Hypothalamus (tissue), 51 donors: ENCODE results near the gene PIGZ.
"Not testable (repeated sequence)": the region's sequence is repeated elsewhere in the genome, so short reads cannot be mapped to it uniquely, and the experiment has no call there.

ENCODE experiments used
- DNase-seq, 51 donors: peaks; one replicate each; lab custom pipeline; 2025; lab: John Stamatoyannopoulos, UW

The PIGZ gene

DNA sequence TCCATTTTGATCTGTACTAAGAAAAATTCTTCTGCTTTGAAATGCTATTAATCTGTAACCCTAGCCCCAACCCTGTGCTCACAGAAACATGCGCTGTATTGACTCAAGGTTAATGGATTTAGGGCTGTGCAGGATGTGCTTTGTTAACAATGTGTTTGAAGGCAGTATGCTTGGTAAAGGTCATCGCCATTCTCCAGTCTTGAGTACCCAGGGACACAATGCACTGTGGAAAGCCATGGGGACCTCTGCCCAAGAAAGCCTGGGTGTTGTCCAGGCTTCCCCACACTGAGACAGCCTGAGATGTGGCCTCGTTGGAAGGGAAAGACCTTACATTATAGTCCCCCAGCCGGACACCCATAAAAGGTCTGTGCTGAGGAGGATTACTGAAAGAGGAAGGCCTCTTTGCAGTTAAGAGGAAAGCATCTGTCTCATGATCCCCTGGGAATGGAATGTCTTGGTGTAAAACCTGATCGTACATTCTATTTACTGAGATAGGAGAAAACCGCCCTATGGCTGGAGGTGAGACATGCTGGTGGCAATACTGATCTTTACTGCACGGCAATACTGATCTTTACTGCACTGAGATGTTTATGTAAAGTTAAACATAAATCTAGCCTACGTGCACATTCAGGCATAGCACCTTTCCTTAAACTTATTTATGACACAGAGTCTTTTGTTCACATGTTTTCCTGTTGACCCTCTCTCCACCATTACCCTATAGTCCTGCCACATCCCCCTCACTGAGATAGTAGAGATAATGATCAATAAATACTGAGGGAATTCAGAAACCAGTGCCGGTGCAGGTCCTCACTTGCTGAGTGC is 6.3 kb downstream of the PIGZ start:
- DNase-seq, result no peak

DNA sequence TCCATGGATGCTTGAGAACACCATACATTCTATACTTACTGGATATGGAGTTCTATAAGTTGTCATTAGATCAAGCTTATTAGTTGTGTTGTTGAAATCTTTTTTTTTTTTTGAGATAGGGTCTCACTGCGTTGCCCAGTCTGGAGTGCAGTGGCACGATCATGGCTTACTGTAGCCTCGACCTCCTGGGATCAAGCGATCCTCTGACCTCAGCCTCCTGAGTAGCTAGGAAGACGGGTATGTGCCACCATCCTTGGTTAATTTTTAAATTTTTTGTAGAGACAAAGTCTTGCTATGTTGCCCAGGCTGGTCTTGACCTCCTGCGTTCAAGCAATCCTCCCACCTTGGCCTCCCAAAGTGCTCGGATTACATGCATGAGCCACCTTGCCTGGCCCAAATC is 13.8 kb downstream of the PIGZ start:
- no peak for DNase-seq

DNA sequence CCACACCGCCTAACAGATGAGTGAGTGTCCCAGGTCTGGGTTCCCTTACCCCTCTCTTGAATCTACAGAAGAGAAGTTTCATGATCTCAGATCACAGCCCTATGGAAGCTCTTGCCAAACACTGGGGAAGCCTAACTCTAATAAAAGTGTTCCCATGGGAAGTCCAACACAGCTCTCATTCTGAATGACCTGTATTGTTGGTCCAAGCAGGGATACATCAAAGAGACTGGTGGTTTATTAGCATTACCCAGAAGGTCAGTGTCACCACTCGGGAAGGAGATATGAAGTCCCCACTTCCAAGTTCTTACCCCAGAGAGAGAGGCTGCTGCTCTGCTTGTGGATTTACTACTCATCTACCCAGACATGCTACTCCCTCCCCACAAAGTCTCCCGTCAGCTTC is 17.3 kb downstream of the PIGZ start:
- DNase-seq, result no peak

DNA sequence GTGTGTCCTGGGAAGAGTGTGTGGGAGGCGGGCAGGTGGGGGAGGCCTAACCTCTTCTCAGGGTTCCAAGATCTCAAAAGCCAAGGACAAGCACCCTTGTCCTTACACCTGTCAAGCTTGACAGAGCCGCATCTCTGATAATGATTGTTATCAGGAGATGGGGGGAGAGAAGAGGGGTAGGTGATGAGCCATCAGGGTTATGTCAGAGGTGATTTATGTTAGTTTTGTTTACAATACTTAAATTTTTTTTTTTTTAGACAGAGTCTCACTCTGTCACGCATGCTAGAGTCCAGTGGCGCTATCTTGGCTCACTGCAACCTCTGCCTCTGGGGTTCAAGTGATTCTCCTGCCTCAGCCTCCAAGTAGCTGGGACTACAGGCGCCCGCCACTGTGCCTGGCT is 18.9 kb downstream of the PIGZ start:
- no peak for DNase-seq

DNA sequence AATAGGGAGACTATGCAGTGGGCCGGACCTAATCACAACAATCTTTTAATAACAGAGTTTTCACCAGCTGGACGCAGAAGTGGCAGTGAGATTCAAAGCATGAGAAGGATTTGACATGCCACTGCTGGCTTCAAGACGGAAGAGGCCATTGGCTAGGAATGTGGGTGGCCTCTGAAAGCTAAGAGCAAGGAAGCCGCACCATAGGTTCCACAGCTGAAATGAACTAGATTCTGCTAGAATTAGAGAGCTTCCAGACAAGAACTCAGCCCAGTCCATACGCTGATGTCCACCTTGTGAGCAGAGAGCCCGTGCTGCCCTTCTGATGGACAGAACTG is 19.4 kb downstream of the PIGZ start:
- DNase-seq, result no peak

DNA sequence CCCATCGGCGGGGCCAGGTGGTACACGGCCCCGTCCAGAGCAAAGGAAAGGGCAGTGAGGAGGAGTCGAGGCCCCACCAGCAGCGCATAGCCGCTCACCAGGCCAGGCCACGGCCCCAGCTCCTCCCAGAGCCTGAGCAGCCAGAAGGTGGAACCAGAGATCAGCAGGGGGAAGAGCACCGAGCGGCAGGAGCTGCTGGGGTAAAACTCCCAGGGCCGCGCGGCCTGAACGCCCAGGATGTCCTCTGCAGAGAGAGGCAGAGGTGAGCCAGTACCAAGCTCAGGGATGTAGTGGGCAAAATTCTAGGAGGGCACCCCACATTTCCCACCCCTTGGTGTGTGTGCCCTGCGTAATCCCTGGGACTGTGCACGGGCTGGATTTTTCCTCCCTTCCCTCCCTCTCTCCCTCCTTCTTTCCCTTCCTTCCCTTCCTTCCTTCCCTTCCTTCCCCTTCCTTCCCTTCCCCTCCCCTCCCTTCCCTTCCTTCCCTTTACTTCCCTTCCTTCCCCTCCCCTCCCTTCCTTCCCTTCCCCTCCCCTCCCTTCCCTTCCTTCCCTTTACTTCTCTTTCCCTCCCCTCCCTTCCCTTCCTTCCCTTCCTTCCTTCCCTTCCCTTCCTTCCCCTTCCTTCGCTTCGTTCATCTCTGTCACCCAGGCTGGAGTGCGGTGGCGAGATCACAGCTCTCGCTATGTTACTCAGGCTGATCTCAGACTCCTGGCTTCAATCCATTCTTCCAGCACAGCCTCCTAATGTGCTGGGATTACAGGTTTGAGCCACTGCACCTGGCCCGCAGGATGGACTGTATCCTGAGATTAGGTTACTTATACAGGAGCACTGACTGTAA is 20.0 kb downstream of the PIGZ start:
- no peak for DNase-seq

DNA sequence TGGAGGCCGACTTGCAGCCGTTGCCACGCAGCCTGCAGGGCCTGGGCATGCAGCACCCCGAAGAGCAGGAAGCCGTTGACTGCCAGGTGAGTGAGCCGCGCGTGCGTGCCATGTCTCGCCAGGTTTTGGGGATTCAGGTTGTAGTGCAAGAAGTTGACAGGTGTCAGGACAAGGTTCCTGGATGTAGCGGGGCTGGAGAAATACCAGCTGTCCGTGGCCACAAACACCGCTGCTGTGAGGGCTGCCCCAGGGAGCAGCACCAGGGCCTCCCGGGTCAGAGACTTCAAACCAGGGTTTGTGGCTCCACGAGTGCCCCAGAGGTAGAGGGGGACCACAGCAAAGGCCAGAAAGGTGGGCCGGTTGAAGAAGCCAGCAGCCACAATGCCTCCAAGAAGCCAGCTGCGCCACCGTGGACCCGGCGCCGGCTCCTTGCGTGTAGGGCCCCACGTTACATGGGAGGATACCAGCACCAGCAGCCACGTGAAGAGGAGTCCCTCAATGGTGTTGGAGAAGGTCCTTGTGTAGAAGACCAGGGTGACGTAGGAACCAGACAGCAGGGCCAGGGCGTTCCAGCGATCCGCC is 20.7 kb downstream of the PIGZ start:
- no peak for DNase-seq

DNA sequence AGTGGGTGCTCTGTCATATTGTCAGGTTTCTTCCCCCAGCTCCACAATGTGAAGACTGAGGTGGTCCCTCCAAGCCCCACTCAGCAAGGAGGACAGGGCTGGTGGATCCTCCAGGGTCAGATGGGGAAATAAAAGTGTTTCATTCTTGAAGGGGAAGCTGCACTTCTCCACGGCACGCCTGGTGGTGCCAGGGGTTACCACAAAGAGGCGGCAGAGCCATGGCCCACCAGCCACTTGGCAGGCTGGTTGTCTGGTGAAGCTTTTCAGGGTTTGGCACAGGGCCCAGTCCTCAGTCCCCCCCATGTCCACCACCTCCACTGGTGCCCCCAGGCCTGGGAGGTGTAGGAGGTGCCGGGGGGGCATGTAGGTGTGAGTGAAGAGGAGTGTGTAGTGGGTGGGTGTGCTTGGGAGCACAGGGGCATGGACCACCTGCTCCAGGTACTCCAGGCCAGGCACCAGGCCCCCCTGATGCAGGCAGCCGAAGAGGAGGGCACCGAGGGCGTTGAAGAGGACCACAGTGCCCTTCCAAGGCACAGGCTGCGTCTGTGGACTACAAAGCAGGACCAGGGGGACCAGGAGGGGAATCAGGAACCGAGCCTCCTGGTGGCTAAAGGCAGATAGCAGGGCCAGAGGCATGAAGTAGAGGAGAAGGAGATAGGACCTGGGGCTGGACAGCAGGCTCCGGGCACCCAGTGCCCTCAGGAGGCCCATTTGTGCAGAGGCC is 21.3 kb downstream of the PIGZ start:
- DNase-seq, result no peak

DNA sequence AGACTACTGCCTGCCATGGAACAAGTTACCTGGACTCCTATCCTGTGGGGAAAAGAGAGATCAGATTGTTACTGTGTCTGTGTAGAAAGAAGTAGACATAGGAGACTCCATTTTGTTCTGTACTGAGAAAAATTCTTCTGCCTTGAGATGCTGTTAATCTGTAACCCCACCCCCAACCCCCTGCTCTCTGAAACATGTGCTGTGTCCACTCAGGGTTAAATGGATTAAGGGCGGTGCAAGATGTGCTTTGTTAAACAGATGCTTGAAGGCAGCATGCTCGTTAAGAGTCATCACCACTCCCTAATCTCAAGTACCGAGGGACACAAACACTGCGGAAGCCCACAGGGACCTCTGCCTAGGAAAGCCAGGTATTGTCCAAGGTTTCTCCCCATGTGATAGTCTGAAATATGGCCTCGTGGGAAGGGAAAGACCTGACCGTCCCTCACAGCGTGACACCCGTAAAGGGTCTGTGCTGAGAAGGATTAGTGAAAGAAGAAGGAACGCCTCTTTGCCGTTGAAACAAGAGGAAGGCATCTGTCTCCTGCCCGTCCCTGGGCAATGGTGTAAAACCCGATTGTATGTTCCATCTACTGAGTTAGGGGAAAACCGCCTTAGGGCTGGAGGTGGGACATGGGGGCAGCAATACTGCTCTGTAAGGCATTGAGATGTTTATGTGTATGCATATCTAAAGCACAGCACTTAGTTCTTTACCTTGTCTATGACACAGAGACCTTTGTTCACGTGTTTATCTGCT is 24.4 kb downstream of the PIGZ start:
- DNase-seq, result not testable (repeated sequence)

DNA sequence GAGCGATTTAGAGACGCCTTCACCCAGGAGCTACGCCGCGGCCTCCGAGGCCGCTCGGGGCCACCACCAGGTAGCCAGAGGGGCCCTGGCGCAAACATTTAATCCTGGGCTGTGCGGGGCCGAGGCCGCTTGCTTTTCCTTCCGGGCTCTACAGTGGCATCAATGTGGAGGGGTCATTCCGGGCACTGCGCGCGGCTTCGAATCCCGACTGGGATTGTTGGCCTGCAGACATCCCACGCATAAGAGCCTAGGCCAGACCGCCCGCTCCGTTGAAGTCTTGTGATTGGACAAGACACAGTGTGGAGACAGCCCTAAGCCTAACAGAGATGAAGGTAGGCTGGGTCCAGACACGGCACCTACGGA is 25.7 kb downstream of the PIGZ start:
- peak in 12 of 51 donors; percentile 11 to 55 (median 29) for DNase-seq

DNA sequence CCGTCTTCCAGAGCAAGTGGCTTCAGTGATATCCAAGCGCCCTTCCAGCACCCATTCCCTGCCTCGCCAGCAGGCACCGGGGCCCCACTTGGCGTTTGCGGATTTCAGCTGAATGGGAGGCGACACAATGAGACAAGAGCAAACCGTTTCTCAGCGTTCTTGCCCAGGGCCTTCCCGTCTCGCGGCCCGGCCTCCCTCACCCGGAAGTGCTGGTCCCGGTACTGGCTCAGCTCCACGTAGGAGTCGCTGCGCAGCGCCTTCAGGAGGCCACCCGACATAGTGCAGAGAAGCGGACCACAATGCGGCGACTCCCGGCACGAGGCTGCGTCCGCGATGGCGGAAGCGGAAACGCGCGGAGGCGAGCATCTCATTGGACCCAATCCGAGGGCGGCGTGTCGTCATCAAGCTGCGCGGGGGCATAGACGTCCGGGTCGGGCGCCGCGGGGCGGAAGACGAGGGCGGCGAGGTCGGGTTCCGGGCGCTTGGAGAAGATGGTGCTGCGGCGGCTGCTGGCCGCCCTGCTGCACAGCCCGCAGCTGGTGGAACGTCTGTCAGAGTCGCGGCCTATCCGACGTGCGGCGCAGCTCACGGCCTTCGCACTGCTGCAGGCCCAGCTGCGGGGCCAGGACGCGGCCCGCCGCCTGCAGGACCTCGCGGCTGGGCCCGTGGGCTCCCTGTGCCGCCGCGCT is 26.3 kb downstream of the PIGZ start, which contains the start of gene NCBP2:
TSS of gene NCBP2 (minus strand) at position 303 of the 689 bp plus-strand sequence. CDS start at position 278, 25 bp downstream.
- DNase-seq, result peak; percentile 83 to 98 (median 95)

DNA sequence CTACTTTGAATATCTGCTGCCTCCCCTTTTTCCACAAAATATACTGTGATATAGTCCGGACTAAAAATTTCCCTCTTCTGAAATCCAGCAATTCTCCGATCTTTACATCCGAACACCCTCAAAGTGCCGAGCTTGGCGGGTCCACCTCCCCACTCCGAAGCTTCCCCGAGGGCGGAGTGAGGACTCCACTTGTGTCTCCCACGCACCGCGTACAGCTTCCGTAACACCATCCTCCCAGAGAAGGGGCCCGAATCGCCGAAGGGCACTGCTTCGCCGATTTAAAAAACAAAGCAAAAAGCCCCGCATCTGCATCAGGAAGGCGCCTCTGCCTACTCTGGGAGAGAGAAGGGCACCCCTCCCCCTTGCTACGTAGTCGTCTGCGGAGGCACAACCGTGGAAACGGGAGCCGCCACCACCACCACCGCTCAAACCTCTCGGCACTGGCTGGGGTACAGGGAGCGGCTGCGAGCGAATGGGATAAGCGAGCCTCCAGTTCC is 26.9 kb downstream of the PIGZ start:
- peak in 15 of 51 donors; percentile 32 to 75 (median 57) for DNase-seq

DNA sequence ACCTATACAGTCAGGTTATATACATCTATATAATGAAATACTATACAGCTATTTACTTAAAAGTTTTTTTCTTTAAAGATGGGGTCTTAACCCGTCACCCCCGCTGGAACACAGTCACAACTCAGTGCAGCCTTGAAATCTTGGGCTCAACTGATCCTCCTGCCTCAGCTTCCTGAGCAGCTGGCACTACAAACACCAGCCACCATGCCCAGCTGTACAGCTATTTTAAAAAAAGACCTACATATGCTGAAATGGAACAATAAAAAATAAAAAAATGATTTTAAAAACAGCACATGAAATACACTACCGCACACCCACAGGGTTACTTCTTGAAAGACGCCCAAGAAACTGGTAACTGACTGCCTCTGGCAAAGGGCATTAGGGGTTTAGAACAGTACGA is 30.1 kb downstream of the PIGZ start:
- no peak for DNase-seq

DNA sequence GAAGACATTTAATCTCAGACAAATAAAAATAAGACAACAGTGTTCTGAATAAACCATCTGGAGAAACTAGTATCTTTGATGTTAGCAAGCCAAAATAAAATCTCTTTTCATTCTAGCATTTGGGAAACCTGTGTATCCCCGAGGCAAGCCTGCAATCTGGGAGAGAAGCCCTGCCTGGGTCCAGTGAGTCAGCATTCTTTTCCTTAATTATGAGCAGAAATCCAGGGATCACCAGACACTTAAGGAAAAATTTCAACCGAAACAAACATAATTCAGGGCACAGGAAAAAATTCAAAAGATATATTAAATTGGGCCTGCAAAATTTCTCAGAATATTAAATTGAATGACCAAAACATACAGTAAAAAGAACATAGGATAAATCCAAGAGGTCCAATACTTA is 30.5 kb downstream of the PIGZ start:
- no peak for DNase-seq

DNA sequence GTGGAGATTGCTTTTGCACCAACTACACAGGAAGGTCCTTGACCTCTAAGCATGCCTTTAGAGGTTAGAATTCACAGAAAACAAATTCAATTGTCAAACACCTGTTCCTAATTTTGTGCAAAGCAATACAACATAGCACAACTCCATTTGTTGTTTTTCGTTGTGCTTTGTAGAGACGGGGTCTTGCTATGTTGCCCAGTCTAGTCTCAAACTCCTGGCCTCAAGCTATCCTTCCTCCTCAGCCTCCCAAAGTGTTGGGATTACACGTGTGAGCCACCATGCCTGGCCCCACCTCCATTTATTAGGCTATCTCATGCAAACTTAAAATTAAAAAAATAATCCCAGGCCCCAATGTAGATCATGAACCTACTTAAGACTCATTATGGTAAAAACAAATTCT is 32.3 kb downstream of the PIGZ start:
- no peak for DNase-seq

DNA sequence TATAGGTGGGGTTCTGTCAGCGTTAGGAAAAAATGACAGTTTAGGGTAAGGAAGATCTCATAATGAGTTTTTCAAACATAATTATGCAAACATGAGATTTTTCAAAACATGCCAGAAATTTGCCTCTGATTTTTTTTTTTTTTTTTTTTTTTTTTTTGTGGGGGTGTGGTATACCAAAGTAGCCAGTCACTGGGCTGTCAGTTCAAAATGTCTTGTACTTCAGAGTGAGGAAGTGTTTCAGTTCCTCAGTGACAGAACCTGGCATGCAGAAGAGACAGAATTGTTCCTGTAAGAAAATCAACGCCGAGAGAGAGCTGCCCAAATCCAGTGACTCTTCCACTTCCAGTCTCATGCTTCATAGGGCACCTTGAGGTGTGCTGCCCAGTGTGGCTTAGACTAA is 36.0 kb downstream of the PIGZ start:
- no peak for DNase-seq

DNA sequence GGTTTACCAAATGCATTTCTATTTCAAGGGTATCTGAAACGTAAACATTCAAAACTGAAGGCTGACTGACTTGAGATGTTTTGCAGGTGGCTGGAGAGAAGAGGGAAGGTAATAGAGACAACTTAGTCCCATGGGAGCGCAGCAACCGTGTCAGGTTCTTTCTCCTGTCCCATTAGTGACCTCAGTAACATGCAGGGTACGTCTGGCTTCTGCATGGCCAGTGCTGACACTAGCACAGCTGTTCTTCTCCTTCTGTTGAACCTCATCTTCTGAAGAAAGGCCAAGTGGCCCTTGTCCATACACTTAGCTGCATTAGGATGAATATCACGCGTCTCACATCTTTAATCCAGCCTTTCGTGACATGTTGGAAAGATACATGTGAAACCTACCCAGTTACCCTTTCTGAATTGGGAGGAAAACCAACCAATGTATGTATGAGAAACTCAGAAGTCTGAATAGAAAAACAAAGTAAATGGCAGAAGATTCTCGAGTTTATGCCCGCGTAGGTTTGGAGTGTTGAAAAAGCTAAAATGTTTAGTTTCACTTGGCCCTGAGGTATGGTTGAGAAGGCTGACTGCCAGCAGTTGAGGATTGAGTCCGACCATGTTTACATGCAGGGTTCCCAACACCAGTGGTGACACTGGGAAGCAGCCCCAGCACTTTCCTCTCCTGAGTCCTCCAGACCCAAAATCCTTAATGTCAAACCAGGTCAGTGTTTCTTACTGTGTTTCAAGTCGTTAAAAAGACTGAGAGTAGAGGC is 36.6 kb downstream of the PIGZ start:
- no peak for DNase-seq

DNA sequence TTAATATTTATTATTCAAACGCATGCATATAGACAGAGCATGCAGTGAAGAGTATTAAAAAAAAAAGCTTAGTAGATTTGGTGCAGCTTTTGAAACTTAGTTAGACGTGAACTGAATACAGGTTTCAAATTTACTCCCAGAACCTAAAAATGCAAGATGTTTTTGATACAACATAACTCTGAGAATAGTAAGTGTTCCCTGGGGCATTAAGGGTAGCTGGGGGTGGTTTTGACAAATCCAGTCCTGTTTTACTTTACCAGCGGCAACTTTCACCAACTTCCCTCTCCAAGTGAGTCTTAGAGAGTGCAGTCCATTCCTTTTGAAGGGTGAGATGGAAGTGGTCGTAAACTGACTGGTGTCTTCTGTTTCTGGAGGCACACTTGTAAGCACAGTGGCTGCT is 37.5 kb downstream of the PIGZ start:
- DNase-seq, result no peak
